ENCODE results near the gene MFSD6.

- TF ChIP-seq POLR2AphosphoS5 (IDR thresholded peaks at IDR 0.05; ENCODE audit: borderline replicate concordance, low read depth, low read length) (no peak), EZH2 (IDR thresholded peaks at IDR 0.05) (no peak)
Observed at GRCh38 chr2:190470256-190470826, 62.2 kb downstream of the MFSD6 start.
